GM10266 (cell line): ENCODE results near the gene ZFY.
"Not testable (repeated sequence)": the region's sequence is repeated elsewhere in the genome, so short reads cannot be mapped to it uniquely, and the experiment has no call there.

Experiments used
- DNase-seq: peaks from one replicate; pipeline ENCODE4 v3.0.0; 2012; ENCODE audit errors: extremely low spot score
- TF ChIP-seq, protein P1 (sequence below): IDR thresholded peaks from 2 replicates; pipeline ENCODE4 v1.5.1; 2012; ENCODE audit warnings: mild to moderate bottlenecking, low read depth; ENCODE audit not compliant: control insufficient read depth, insufficient read depth; ENCODE audit errors: missing control alignments

ZFY gene

GRCh38 chrY:2972708-2973107 lies 37.5 kb downstream of the ZFY start:
- no peak for DNase-seq
- TF ChIP-seq, protein P1, sequence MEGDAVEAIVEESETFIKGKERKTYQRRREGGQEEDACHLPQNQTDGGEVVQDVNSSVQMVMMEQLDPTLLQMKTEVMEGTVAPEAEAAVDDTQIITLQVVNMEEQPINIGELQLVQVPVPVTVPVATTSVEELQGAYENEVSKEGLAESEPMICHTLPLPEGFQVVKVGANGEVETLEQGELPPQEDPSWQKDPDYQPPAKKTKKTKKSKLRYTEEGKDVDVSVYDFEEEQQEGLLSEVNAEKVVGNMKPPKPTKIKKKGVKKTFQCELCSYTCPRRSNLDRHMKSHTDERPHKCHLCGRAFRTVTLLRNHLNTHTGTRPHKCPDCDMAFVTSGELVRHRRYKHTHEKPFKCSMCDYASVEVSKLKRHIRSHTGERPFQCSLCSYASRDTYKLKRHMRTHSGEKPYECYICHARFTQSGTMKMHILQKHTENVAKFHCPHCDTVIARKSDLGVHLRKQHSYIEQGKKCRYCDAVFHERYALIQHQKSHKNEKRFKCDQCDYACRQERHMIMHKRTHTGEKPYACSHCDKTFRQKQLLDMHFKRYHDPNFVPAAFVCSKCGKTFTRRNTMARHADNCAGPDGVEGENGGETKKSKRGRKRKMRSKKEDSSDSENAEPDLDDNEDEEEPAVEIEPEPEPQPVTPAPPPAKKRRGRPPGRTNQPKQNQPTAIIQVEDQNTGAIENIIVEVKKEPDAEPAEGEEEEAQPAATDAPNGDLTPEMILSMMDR, result no peak

DNA sequence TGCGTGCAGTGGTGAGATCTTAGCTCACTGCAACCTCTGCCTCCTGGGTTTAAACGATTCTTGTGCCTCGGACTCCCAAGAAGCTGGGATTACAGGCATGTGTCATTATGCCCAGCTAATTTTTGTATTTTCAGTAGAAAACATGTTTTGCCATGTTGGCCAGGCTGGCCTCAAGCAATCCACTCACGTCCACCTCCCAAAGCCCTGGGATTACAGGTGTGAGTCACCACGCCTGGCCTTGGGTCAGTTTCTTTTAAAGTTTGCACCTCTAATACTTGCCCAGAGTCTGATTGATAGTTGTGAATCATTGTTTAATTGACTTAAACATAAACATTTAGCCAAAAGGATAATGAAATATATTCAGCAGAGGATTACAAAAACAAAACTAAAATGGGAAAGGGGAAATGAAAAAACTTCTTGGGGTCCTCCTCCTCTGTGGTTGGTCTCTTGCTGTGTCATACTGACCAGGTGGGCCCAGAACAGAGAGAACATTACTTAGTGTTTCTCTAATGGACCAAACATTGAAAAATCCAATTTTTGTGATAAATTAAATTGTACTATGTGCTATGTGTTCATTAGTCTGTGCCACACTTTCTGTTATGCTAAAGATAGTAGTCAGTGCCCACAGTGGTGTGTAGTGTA lies 38.0 kb downstream of the ZFY start:
- TF ChIP-seq, protein P1, result no peak
- peak; percentile 5 for DNase-seq

DNA sequence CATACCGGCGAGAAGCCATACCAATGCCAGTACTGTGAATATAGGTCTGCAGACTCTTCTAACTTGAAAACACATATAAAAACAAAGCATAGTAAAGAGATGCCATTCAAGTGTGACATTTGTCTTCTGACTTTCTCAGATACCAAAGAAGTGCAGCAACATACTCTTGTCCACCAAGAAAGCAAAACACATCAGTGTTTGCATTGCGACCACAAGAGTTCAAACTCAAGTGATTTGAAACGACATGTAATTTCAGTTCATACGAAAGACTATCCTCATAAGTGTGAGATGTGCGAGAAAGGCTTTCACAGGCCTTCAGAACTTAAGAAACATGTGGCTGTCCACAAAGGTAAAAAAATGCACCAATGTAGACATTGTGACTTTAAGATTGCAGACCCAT lies 44.1 kb downstream of the ZFY start:
- TF ChIP-seq, protein P1, result no peak
- DNase-seq, result no peak

- TF ChIP-seq, protein P1, result no peak
- no peak for DNase-seq
Observed at GRCh38 chrY:2984491-2984890, 49.3 kb downstream of the ZFY start.

- not testable (repeated sequence) for DNase-seq
Observed at GRCh38 chrY:2987178-2987577, 52.0 kb downstream of the ZFY start.

DNA sequence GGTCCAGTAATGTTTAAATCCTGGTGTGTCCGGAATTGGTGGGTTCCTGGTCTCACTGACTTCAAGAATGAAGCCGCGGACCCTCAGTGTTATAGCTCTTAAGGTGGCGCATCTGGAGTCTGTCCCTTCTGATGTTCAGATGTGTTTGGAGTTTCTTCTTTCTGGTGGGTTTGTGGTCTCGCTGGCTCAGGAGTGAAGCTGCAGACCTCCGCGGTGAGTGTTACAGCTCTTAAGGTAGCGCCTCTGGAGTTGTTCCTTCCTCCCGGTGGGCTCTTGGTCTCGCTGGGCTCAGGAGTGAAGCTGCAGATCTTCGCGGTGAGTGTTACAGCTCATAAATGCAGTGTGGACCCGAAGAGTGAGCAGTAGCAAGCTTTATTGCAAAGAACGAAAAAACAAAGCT lies 62.2 kb downstream of the ZFY start:
- DNase-seq, result not testable (repeated sequence)

DNA sequence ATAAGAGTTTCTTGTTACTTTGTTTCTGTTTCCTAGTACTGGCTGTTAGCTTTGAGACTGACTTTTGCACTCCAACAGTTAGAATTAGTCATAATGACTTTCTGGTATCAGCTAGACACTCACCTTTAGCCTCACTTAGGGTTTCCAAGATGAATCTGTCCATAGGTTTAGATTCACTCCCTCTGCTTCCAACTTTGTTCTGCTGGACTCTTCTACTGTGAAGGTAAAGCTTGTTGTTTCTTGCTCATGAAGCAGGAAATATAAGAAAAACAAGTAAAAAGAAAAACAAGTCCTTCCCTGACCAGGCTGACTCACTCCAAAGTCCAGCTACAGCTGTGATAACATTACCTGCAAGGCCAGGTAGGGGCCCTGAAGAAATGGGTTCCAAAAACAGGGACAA lies 67.0 kb downstream of the ZFY start:
- DNase-seq, result peak; percentile 7
- TF ChIP-seq, protein P1, result no peak

DNA sequence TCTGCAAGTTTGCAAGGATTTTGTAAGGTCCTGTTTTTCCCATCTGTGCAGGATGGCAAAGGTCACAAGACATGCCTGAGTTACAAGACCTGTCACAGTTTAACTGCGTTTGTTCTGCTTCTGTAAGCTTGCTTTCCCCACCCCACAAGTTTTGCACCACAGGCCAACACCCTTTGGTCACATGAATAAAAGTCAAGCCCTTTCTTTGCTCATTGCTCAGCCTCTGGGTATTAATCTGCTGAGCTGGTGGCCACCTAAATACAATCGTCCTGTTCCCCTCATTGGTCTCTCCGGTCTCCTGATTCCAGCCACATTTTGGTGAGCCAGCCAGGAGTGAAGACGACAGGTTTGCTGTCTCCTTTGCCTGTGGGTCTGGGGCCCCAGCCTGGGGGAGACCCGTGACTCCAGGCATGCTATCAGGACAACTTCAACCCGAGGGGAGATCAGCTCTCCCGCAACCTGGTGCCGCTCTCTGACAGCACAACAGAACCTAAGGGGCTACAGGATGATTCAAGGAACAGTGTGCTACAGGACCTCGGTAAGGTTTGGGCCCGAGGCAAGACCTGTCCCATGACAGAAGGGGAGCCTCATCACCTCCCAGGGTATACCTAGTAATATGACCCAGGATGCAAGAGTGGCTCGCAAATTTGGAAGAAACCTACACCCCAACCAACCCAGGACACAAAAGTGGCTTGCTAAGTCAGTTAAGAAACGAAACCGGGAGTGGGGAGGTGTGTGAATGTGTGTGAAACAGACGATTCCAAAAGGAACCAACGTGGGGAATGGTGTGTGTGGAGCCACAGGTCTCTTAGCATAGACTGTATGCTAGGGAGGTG lies 67.7 kb downstream of the ZFY start:
- no peak for DNase-seq
- TF ChIP-seq, protein P1, result no peak
